Measurements from ENCODE around the gene DIS3L2.

GRCh38 chr2:232228971-232229894 is 267.7 kb downstream of the DIS3L2 start:
- TF ChIP-seq EZH2 (IDR thresholded peaks at IDR 0.05; ENCODE audit: low read depth, unreplicated experiment) (no peak), CTCF (conservative IDR thresholded peaks at IDR 0.05; ENCODE audit: low read depth in 2 of 2) (no peak), EZH2phosphoT487 (IDR thresholded peaks at IDR 0.05; ENCODE audit: unreplicated experiment) (no peak), POLR2AphosphoS5 (IDR thresholded peaks at IDR 0.05; ENCODE audit: low read depth) (no peak), REST (IDR thresholded peaks at IDR 0.05; ENCODE audit: unreplicated experiment) (no peak), JUNB (IDR thresholded peaks at IDR 0.05; ENCODE audit: unreplicated experiment) (no peak), CREB1 (CRISPR knock-in tag; IDR thresholded peaks at IDR 0.05; ENCODE audit: low read depth) (no peak), ETS1 (IDR thresholded peaks at IDR 0.05) (no peak), ZNF462 (CRISPR knock-in tag; IDR thresholded peaks at IDR 0.05) (no peak), ZNF331 (CRISPR knock-in tag; IDR thresholded peaks at IDR 0.05; ENCODE audit: low read depth) (no peak), NANOG (IDR thresholded peaks at IDR 0.05; ENCODE audit: borderline replicate concordance) (no peak), ZNF114 (CRISPR knock-in tag; IDR thresholded peaks at IDR 0.05) (no peak), STAT1 (IDR thresholded peaks at IDR 0.05; ENCODE audit: unreplicated experiment) (no peak)
